Esophagus squamous epithelium (tissue), 5 donors: Measurements from ENCODE around the gene TSEN2. TPM values are rescaled to one million over a fixed set of nuclear protein-coding genes. Genes with fewer than 3 reads are reported as not detected.

Experiments
- DNase-seq: peaks from one replicate; lab custom pipeline; 2025; lab: John Stamatoyannopoulos, UW
- H3K27ac ChIP-seq, 4 donors: fragments of 200-600 bp; sonication (generic); one replicate each; pipeline ENCODE4 v1.5.1; 2016 to 2019; ENCODE audit warnings: mild to moderate bottlenecking in 1 of 4
- H3K27me3 ChIP-seq, 4 donors: fragments of 200-600 bp; sonication (generic); 1 replicate in 3 of 4; 2 replicates in 1 of 4; pipeline versions ENCODE4 v1.5.1 to v1.6.0; 2017 to 2021; ENCODE audit warnings: antibody characterized with exemption in 1 of 4
- H3K36me3 ChIP-seq, 3 donors: fragments of 200-600 bp; sonication (generic); one replicate each; pipeline ENCODE4 v1.5.1; 2016 to 2019
- H3K4me1 ChIP-seq, 3 donors: fragments of 200-600 bp; sonication (generic); one replicate each; pipeline ENCODE4 v1.5.1; 2017 to 2019
- H3K4me3 ChIP-seq, 4 donors: fragments of 200-600 bp; sonication (generic); 1 replicate in 3 of 4; 2 replicates in 1 of 4; pipeline ENCODE4 v1.5.1; 2016 to 2019; ENCODE audit warnings: mild to moderate bottlenecking in 2 of 4, moderate library complexity in 1 of 4
- H3K9me3 ChIP-seq, 3 donors: fragments of 200-600 bp; sonication (generic); one replicate each; pipeline ENCODE4 v1.5.1; 2016 to 2019
- POLR2A ChIP-seq, 4 donors: fragments of 450-650 bp; IDR thresholded peaks; one replicate each; pipeline ENCODE4 v1.6.1; 2017; ENCODE audit warnings: antibody characterized with exemption in 4 of 4, mild to moderate bottlenecking in 4 of 4, moderate library complexity in 3 of 4
- WGBS, 2 donors: methylation state at CpG; one replicate each; pipeline ENCODE4 v1.1.5; 2018; 5-methylcytosine and 5-hydroxymethylcytosine counted together
- intact Hi-C: fragments of 100-400 bp; cut with DNase I; formaldehyde crosslinking; loops from one replicate; pipeline ENCODE4 v1.15.0; 2022
- total RNA-seq, 4 donors: library from RNA; depleted of rRNA; stranded (reverse); fragments of >200 nt; gene quantifications; one replicate each; pipeline ENCODE4 v1.1.0, GENCODE V29; 2016
- TF ChIP-seq, protein P1 (sequence below), 6 experiments: fragments of 450-650 bp in 4 of 6; fragments of 200-600 bp in 2 of 6; sonication (generic) in 2 of 6; IDR thresholded peaks; one replicate each; pipeline ENCODE4 v1.5.1; 2016 to 2019; ENCODE audit warnings: antibody characterized with exemption in 6 of 6, mild to moderate bottlenecking in 4 of 6, moderate library complexity in 4 of 6
- donor health status: DM: yes; HTN: yes; CAD: no.

TSEN2 gene
- total RNA-seq, 4 donors from 2014 or later = 13.6 to 29.6 (median 14.3) TPM

DNA sequence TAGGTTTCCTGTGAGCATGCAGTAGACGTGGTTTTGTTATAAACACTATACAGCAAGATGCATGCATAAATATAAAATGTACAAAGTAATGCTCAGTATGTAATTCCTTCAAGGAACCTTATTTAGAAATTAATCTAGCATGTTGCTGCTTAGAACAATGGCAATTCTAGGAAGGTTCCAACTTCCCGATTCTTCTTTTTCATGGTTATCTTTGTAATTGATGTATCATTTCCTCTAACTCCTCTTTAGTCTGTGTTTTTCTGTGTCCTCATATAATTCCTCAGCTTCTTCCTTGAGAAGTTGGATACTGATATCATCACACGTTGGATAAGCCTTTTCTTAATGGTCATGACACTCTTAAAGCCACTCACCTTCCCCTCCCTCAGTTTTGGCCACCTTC lies 3.5 kb downstream of the TSEN2 start:
- intact Hi-C loops = no loop called here
- Histone ChIP-seq H3K4me1 (peaks cover 5 to 29% (median 18%) of the 10 kb centered on the region in 3 donors), H3K27me3 (no peaks in the 10 kb centered on the region), H3K27ac (no peak overlapping the region), H3K4me3 (no peak overlapping the region), H3K9me3 (no peaks in the 10 kb centered on the region), H3K36me3 (peaks cover 0 to 32% (median 0%) of the 10 kb centered on the region in 3 donors)
- DNase-seq = no peak
- TF ChIP-seq, protein P1, sequence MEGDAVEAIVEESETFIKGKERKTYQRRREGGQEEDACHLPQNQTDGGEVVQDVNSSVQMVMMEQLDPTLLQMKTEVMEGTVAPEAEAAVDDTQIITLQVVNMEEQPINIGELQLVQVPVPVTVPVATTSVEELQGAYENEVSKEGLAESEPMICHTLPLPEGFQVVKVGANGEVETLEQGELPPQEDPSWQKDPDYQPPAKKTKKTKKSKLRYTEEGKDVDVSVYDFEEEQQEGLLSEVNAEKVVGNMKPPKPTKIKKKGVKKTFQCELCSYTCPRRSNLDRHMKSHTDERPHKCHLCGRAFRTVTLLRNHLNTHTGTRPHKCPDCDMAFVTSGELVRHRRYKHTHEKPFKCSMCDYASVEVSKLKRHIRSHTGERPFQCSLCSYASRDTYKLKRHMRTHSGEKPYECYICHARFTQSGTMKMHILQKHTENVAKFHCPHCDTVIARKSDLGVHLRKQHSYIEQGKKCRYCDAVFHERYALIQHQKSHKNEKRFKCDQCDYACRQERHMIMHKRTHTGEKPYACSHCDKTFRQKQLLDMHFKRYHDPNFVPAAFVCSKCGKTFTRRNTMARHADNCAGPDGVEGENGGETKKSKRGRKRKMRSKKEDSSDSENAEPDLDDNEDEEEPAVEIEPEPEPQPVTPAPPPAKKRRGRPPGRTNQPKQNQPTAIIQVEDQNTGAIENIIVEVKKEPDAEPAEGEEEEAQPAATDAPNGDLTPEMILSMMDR (IDR thresholded peaks at IDR 0.05) = no peak
- TF ChIP-seq POLR2A (IDR thresholded peaks at IDR 0.05) = no peak
- 74 to 89% methylated on average over 3 of the region's 3 CpGs for WGBS, 2 donors

DNA sequence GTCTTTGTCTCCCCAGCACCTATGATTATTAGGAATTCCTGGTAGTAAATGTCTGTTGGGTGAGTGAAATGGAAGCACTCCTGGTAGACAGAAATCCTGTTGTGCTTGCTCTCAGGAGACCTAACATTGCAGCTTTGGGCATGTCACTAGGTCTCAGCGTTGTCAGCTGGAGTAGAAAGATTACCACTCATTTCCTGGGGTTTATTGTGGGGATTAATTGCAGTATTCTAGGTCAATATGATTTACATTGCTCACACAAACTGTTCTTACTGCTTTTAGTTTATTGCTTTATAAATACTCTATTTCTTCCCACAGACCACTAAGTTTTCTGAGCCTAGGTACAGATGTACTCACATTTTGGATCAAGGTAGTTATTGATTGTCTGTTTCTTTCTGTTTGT lies 5.1 kb downstream of the TSEN2 start:
- WGBS, 2 donors = 44 to 69% methylated on average over 1 of the region's 1 CpG
- no peaks in the 10 kb centered on the region for H3K9me3 ChIP-seq
- TF ChIP-seq, protein P1 (IDR thresholded peaks at IDR 0.05) = no peak
- no peak for TF ChIP-seq POLR2A (IDR thresholded peaks at IDR 0.05)
- peaks cover 0 to 48% (median 0%) of the 10 kb centered on the region in 3 donors for H3K36me3 ChIP-seq
- no peak for DNase-seq
- intact Hi-C loops = no loop called here
- no peak overlapping the region for H3K27ac ChIP-seq
- peaks cover 0 to 17% (median 9%) of the 10 kb centered on the region in 3 donors for H3K4me1 ChIP-seq
- H3K27me3 ChIP-seq = no peaks in the 10 kb centered on the region
- no peak overlapping the region for H3K4me3 ChIP-seq

DNA sequence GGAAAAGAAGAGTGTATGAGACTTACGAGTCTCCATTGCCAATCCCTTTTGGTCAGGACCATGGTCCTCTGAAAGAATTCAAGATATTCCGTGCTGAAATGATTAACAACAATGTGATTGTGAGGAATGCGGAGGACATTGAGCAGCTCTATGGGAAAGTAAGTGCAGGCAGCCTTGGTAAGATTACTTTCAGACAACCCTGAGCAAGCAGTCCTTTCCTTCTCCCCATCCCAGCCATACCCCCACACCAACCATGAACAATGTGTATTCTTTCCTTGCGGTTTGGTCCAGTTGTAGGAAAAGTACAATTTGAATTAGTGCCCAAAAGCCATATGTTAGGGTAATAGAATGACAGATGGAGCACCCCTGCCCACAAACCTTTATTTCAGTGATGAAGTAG lies 5.6 kb downstream of the TSEN2 start:
- Histone ChIP-seq H3K4me1 (peaks cover 0 to 14% (median 9%) of the 10 kb centered on the region in 3 donors), H3K27me3 (no peaks in the 10 kb centered on the region), H3K27ac (no peak overlapping the region), H3K9me3 (no peaks in the 10 kb centered on the region), H3K4me3 (no peak overlapping the region), H3K36me3 (peaks cover 0 to 53% (median 0%) of the 10 kb centered on the region in 3 donors)
- intact Hi-C loops = no loop called here
- TF ChIP-seq, protein P1 (IDR thresholded peaks at IDR 0.05) = no peak
- no peak for TF ChIP-seq POLR2A (IDR thresholded peaks at IDR 0.05)
- 92 to 93% methylated on average over 4 of the region's 4 CpGs for WGBS, 2 donors
- DNase-seq = no peak

DNA sequence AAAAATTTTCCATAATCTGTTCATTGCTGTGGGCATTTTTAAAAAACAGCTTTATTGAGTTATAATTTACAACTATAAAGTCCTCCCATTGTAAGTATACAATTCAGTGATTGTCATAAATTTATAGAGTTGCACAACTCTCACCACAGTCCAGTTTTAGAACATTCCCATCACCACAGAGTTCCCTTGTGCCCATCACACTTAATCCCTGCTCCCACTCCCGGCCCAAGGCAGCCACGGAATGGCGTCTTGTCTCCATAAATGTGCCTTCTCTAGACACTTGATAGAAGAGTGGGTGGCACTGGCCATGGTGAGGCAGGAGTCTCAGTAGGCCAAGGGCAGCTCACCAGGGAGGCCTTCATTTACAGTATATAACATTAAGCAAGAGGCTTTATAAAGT lies 6.3 kb downstream of the TSEN2 start:
- 87 to 100% methylated on average over 3 of the region's 3 CpGs for WGBS, 2 donors
- Histone ChIP-seq H3K27ac (no peak overlapping the region), H3K4me3 (no peak overlapping the region), H3K36me3 (peaks cover 0 to 60% (median 0%) of the 10 kb centered on the region in 3 donors), H3K9me3 (no peaks in the 10 kb centered on the region), H3K4me1 (peaks cover 0 to 7% (median 2%) of the 10 kb centered on the region in 3 donors), H3K27me3 (no peaks in the 10 kb centered on the region)
- DNase-seq = no peak
- TF ChIP-seq, protein P1 (IDR thresholded peaks at IDR 0.05) = no peak
- TF ChIP-seq POLR2A (IDR thresholded peaks at IDR 0.05) = no peak
- intact Hi-C loops = no loop called here

DNA sequence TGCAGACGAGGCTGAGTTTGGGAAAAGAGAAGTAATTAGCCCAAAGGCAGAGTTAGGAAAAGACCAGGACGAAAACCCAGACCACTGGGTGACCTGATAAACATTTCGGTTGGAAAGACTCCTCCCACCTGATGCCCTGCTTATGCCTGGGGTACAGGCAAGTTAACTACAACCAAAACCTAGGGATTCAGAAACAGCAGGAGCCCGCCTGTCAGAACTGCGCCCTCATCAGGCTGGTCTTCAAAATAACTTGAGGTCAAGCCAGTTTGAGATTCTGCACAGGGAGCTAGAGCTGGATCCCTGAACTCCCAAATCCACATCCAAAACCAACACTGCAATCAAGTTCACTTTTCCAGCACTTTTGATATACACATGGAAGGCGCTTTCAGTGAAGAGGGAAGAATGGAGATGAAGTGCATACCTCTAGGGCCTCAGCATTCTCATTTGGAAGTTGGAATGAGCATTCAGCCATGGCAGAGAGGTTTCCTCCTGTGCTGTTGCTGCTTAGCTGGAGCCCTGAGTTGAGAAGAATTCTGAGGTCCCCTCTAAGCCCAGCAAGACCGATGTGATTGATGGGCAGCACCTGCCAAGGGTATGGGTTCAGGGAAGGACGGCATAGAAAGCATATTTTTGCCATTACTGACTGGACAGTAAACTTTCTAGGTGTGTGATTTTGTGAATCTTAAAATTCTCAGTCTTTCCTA lies 11.6 kb downstream of the TSEN2 start:
- Histone ChIP-seq H3K4me1 (no peaks in the 10 kb centered on the region), H3K4me3 (no peak overlapping the region), H3K27ac (no peak overlapping the region), H3K27me3 (no peaks in the 10 kb centered on the region), H3K36me3 (peaks cover 12 to 100% (median 20%) of the 10 kb centered on the region in 3 donors), H3K9me3 (no peaks in the 10 kb centered on the region)
- no peak for DNase-seq
- intact Hi-C loops = no loop called here
- TF ChIP-seq POLR2A (IDR thresholded peaks at IDR 0.05) = no peak
- TF ChIP-seq, protein P1 (IDR thresholded peaks at IDR 0.05) = no peak
- WGBS, 2 donors = 90 to 92% methylated on average over 7 to 8 of the region's 8 CpGs
